Endothelial cell (in vitro differentiated cells): ENCODE measurements around the gene IL34. TPM values are rescaled to one million over a fixed set of nuclear protein-coding genes. Genes with fewer than 3 reads are reported as not detected.

Experiments used
- DNase-seq: peaks from one replicate; pipeline ENCODE4 v3.0.0; 2021; ENCODE audit warnings: low spot score
- H3K27ac Mint-ChIP-seq: one replicate; pipeline ENCODE4 v1.8.0; 2021; ENCODE audit warnings: mixed read lengths, inconsistent platforms; ENCODE audit not compliant: unreplicated experiment
- H3K27me3 Mint-ChIP-seq: one replicate; pipeline ENCODE4 v1.8.0; 2021; ENCODE audit warnings: mild to moderate bottlenecking, moderate library complexity, mixed read lengths, inconsistent platforms; ENCODE audit not compliant: unreplicated experiment
- H3K36me3 Mint-ChIP-seq: one replicate; pipeline ENCODE4 v1.8.0; 2021; ENCODE audit warnings: mild to moderate bottlenecking, low read depth, mixed read lengths, inconsistent platforms; ENCODE audit not compliant: unreplicated experiment
- H3K4me1 Mint-ChIP-seq: one replicate; pipeline ENCODE4 v1.8.0; 2021; ENCODE audit warnings: mild to moderate bottlenecking, mixed read lengths, inconsistent platforms; ENCODE audit not compliant: unreplicated experiment
- H3K4me3 Mint-ChIP-seq: one replicate; pipeline ENCODE4 v1.8.0; 2021; ENCODE audit warnings: mild to moderate bottlenecking, mixed read lengths, inconsistent platforms; ENCODE audit not compliant: unreplicated experiment
- H3K9me3 Mint-ChIP-seq: one replicate; pipeline ENCODE4 v1.8.0; 2021; ENCODE audit warnings: mixed read lengths, inconsistent platforms; ENCODE audit not compliant: unreplicated experiment
- total RNA-seq: library from RNA; stranded (reverse); fragmentation: NEBNext Ultra II Directional; extraction: Animal tissue kit (Norgen Biotek cat#: 25700); gene quantifications from one replicate; pipeline ENCODE4 v1.2.1, GENCODE V29; 2021; ENCODE audit not compliant: unreplicated experiment
- TF ChIP-seq, protein P1 (sequence below): fragments of 200-600 bp; sonication (generic); IDR thresholded peaks from one replicate; pipeline ENCODE4 v1.5.0; 2021; ENCODE audit warnings: antibody characterized with exemption; ENCODE audit not compliant: unreplicated experiment

Gene IL34
- total RNA-seq, 1 donor from 2014 or later, result 1.6 TPM

DNA sequence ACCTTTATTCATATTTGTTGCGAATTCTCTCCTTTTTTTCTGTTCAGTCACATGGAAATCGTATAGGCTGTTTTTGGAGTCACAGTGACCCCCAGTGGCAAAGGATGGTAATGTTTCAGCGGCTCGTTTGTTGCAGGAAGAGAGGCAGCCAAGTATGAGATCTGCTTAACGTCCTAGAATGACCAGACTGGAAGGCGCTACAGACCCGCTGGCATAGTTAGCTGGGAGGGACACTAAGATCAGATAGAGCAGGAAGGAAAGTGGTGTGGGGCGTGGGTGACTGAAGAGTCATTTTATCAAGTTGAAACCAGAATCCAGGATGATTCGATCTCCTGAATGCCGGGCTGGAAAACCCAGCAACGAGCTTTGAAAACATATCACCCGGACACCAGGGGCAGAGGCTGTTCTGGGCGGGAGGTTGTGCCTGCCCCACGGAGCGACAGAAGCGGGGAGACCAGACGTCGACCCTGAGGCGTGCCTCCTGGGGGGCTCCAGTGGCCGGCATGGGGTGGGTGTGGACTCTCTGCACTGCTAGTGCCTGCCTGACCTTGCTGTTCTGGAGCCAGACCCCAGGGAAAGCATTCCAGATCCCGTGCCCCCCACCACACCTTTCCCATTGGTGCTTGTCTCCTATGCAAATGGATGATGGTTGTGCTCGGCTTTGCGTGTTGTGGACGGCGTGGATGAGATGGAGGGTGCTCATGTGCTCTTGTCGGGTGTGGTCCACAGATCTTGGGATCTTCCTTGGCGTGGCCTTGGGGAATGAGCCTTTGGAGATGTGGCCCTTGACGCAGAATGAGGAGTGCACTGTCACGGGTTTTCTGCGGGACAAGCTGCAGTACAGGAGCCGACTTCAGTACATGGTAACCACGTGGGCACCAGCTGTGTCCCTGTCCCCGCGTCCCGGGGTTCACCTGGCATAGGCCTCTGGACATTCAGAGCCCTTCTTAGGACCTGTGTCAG, 7.7 kb downstream of the IL34 start:
- Mint-ChIP-seq H3K27ac (no peak overlapping the region), H3K9me3 (peaks cover 1% of the 10 kb centered on the region)
- TF ChIP-seq, protein P1, sequence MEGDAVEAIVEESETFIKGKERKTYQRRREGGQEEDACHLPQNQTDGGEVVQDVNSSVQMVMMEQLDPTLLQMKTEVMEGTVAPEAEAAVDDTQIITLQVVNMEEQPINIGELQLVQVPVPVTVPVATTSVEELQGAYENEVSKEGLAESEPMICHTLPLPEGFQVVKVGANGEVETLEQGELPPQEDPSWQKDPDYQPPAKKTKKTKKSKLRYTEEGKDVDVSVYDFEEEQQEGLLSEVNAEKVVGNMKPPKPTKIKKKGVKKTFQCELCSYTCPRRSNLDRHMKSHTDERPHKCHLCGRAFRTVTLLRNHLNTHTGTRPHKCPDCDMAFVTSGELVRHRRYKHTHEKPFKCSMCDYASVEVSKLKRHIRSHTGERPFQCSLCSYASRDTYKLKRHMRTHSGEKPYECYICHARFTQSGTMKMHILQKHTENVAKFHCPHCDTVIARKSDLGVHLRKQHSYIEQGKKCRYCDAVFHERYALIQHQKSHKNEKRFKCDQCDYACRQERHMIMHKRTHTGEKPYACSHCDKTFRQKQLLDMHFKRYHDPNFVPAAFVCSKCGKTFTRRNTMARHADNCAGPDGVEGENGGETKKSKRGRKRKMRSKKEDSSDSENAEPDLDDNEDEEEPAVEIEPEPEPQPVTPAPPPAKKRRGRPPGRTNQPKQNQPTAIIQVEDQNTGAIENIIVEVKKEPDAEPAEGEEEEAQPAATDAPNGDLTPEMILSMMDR, result peak; percentile 84

DNA sequence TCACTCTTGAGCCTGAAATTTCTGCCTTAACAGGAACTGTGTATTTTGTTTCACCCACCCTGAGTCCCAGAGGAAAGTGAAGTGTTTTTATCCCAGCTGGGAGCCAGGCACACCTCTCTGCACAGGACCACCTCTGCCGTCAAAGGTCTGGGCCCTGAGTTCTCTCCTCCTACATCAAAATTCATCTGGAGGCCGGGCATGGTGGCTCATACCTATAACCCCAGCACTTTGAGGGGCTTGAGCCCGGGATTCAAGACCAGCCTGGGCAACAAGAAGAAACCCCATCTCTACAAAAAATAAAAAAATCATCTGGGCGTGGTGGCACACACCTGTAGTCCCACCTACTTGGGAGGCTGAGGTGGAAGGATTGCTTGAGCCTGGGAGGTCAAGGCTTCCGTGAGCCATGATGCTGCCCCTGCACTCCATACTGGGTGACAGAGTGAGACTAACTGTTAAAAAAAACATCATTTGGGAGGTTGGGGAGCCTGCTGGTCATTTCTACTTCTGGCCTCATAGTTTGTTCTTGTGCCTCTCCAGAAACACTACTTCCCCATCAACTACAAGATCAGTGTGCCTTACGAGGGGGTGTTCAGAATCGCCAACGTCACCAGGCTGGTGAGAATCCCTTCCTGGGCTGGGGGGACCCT, 9.8 kb downstream of the IL34 start:
- peaks cover 4% of the 10 kb centered on the region for H3K36me3 Mint-ChIP-seq
- H3K27ac Mint-ChIP-seq, result no peak overlapping the region
- TF ChIP-seq, protein P1, result no peak
- no peak overlapping the region for H3K4me3 Mint-ChIP-seq
- no peak for DNase-seq
- H3K27me3 Mint-ChIP-seq, result peaks cover 3% of the 10 kb centered on the region
- no peaks in the 10 kb centered on the region for H3K4me1 Mint-ChIP-seq
- no peaks in the 10 kb centered on the region for H3K9me3 Mint-ChIP-seq

More for the DNA sequence above, 7.7 kb downstream of the IL34 start:
- Mint-ChIP-seq H3K27me3 (peaks cover 3% of the 10 kb centered on the region), H3K4me1 (no peaks in the 10 kb centered on the region), H3K4me3 (no peak overlapping the region), H3K36me3 (peaks cover 5% of the 10 kb centered on the region)
- peak; percentile 89 for DNase-seq

DNA sequence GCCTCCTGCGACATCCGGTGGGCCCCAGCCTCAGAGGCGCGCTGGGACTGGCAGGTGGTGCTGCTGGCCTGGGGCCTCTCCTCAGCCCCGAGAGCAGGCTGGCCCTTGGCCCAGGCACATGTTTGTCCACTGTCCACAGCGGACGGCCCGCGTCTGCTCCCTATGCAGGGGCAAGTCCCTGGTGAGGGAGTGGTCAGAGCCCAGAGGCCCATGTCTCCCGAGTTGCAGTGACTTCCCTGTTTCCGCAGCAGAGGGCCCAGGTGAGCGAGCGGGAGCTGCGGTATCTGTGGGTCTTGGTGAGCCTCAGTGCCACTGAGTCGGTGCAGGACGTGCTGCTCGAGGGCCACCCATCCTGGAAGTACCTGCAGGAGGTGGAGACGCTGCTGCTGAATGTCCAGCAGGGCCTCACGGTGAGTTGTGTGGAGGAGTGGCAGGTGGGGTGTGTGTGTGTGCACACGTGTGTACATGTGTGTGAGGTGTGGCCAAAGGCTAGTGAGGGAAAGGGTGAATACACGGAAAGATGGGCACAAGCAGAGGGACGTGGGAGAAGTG, 10.4 kb downstream of the IL34 start:
- no peaks in the 10 kb centered on the region for H3K36me3 Mint-ChIP-seq
- H3K27me3 Mint-ChIP-seq, result peaks cover 4% of the 10 kb centered on the region
- TF ChIP-seq, protein P1, result no peak
- DNase-seq, result no peak
- H3K27ac Mint-ChIP-seq, result no peak overlapping the region
- no peak overlapping the region for H3K4me3 Mint-ChIP-seq
- H3K4me1 Mint-ChIP-seq, result peaks cover under 1% of the 10 kb centered on the region
- no peaks in the 10 kb centered on the region for H3K9me3 Mint-ChIP-seq

DNA sequence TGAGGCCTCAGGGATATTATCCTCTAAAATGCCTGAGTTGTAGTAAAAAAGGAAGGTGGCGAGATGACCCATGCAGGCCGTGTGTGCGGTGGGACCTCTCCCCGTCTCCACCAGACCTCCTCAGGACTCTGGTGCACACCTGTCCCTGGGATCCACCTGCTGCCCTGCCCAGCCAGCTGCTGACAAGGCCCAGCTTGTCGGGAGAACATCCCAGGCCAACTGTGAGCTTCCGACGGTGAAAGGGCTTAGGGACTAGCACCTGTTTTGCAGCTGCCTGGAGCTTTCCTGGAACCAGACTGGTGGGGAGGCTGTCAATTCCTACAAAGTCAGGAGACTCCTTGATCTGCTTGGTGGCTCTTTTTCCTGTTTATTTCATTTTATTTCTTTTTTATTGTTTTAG, 11.6 kb downstream of the IL34 start:
- Mint-ChIP-seq H3K4me1 (peaks cover 3% of the 10 kb centered on the region), H3K27me3 (peaks cover 4% of the 10 kb centered on the region)
- DNase-seq, result no peak

More for the DNA sequence above, 11.6 kb downstream of the IL34 start:
- Mint-ChIP-seq H3K36me3 (no peaks in the 10 kb centered on the region), H3K27ac (no peak overlapping the region), H3K4me3 (no peak overlapping the region), H3K9me3 (no peaks in the 10 kb centered on the region)
- TF ChIP-seq, protein P1, result no peak
